Transverse colon (tissue), 4 donors: ENCODE results near the gene OMP. TPM values are rescaled to one million over a fixed set of nuclear protein-coding genes. Genes with fewer than 3 reads are reported as not detected.

ENCODE experiments used
- DNase-seq: peaks from one replicate; pipeline ENCODE4 v3.0.0-alpha.2; 2019
- H3K27ac ChIP-seq, 4 donors: fragments of 200-600 bp; sonication (generic); 2 replicates each; pipeline ENCODE4 v1.5.1; 2016 to 2018; ENCODE audit warnings: inconsistent platforms in 4 of 4
- H3K27me3 ChIP-seq: fragments of 200-600 bp; sonication (generic); 2 replicates; pipeline ENCODE4 v1.5.1; 2017; ENCODE audit warnings: inconsistent platforms
- H3K36me3 ChIP-seq, 4 donors: fragments of 200-600 bp; sonication (generic); 2 replicates each; pipeline ENCODE4 v1.5.1; 2017 to 2019; ENCODE audit warnings: inconsistent platforms in 4 of 4
- H3K4me1 ChIP-seq, 4 donors: fragments of 200-600 bp; sonication (generic); 2 replicates each; pipeline ENCODE4 v1.5.1; 2017 to 2020; ENCODE audit warnings: inconsistent platforms in 4 of 4
- H3K4me3 ChIP-seq, 4 donors: fragments of 200-600 bp; sonication (generic); 1 replicate in 1 of 4; 2 replicates in 3 of 4; pipeline versions ENCODE4 v1.5.1 to v1.6.1; 2017 to 2019; ENCODE audit warnings: inconsistent platforms in 4 of 4
- H3K9me3 ChIP-seq, 2 donors: fragments of 200-600 bp; sonication (generic); 2 replicates each; pipeline ENCODE4 v1.5.1; 2017 to 2019; ENCODE audit warnings: inconsistent platforms in 2 of 2
- CTCF ChIP-seq, 5 experiments: fragments of 200-600 bp in 3 of 5; fragments of 450-650 bp in 2 of 5; sonication (generic) in 3 of 5; IDR thresholded peaks; 1 replicate in 2 of 5; 2 replicates in 3 of 5; pipeline ENCODE4 v1.5.1; 2016 to 2017; ENCODE audit warnings: antibody characterized with exemption in 5 of 5, inconsistent platforms in 3 of 5, mild to moderate bottlenecking in 2 of 5, moderate library complexity in 1 of 5
- EP300 ChIP-seq: sonication (generic); formaldehyde crosslinking; IDR thresholded peaks from one replicate; pipeline ENCODE4 v1.6.1; 2017; ENCODE audit warnings: antibody characterized with exemption, low read depth
- POLR2A ChIP-seq: fragments of 450-650 bp; IDR thresholded peaks from one replicate; pipeline ENCODE4 v1.6.1; 2016; ENCODE audit warnings: antibody characterized with exemption, mild to moderate bottlenecking, moderate library complexity
- POLR2AphosphoS5 ChIP-seq, 3 donors: sonication (generic); formaldehyde crosslinking; IDR thresholded peaks; one replicate each; pipeline ENCODE4 v1.6.1; 2016; ENCODE audit warnings: antibody characterized with exemption in 3 of 3
- WGBS, 2 donors: methylation state at CpG; one replicate each; pipeline ENCODE4 v1.1.5; 2018; ENCODE audit warnings: low coverage in 1 of 2; 5-methylcytosine and 5-hydroxymethylcytosine counted together
- in situ Hi-C, 4 donors: fragments of 200-750 bp; cut with MboI; loops; one replicate each; pipeline versions ENCODE4 v1.15.0 to v1.15.1; 2017; ENCODE audit warnings: low sequenced_read_pairs in 3 of 4, low pct_ligation_motif_present in 1 of 4, low pct_unique_long_range_greater_than_20kb in 1 of 4
- intact Hi-C: fragments of 100-400 bp; cut with DNase I; formaldehyde crosslinking; loops from one replicate; pipeline ENCODE4 v1.15.1; 2023; ENCODE audit warnings: low total_unique reads
- total RNA-seq, 4 donors: library from RNA; depleted of rRNA; stranded (reverse); fragments of >200 nt; gene quantifications; one replicate each; pipeline ENCODE4 v1.1.0, GENCODE V29; 2016

OMP gene
- total RNA-seq, 4 donors from 2014 or later: 16.0 to 126 (median 49.4) TPM

GRCh38 chr11:77137421-77137820 is 34.8 kb downstream of the OMP start:
- intact Hi-C loops (loop anchor here (10.0 kb wide), 1 partner anchor 417 kb away; no protein-coding TSS in a partner anchor), in situ Hi-C loops (loop anchor here in 1 of 4 donors (10.0 kb wide), 1 partner anchor 47 kb away; no protein-coding TSS in a partner anchor)
- no peak for TF ChIP-seq CTCF (IDR thresholded peaks at IDR 0.05)
- TF ChIP-seq EP300: no peak
- TF ChIP-seq POLR2AphosphoS5 (IDR thresholded peaks at IDR 0.05): no peak
- no peak for TF ChIP-seq POLR2A
- peaks cover 9% of the 10 kb centered on the region for H3K27me3 ChIP-seq
- no peak overlapping the region for H3K27ac ChIP-seq
- H3K4me1 ChIP-seq: peaks cover 0 to 13% (median 0%) of the 10 kb centered on the region in 4 donors
- WGBS, 2 donors: 86 to 87% methylated on average over 5 to 11 of the region's 11 CpGs
- H3K9me3 ChIP-seq: no peaks in the 10 kb centered on the region
- no peak overlapping the region for H3K4me3 ChIP-seq
- H3K36me3 ChIP-seq: no peaks in the 10 kb centered on the region
- no peak for DNase-seq

GRCh38 chr11:77138106-77138649 is 35.5 kb downstream of the OMP start:
- no peaks in the 10 kb centered on the region for H3K36me3 ChIP-seq
- no peak overlapping the region for H3K4me3 ChIP-seq
- in situ Hi-C loops (loop anchor here in 1 of 4 donors (10.0 kb wide), 1 partner anchor 47 kb away; no protein-coding TSS in a partner anchor), intact Hi-C loops (loop anchor here (10.0 kb wide), 1 partner anchor 417 kb away; no protein-coding TSS in a partner anchor)
- peaks cover 0 to 13% (median 0%) of the 10 kb centered on the region in 4 donors for H3K4me1 ChIP-seq
- no peak overlapping the region for H3K27ac ChIP-seq
- no peak for DNase-seq
- WGBS, 2 donors: 83% methylated on average over 45 of the region's 55 CpGs; no CpG with 5 or more reads in 1 of the 2 donors
- TF ChIP-seq EP300: no peak
- TF ChIP-seq POLR2AphosphoS5 (IDR thresholded peaks at IDR 0.05): no peak
- no peak for TF ChIP-seq CTCF (IDR thresholded peaks at IDR 0.05)
- TF ChIP-seq POLR2A: no peak
- H3K27me3 ChIP-seq: peaks cover 9% of the 10 kb centered on the region
- no peaks in the 10 kb centered on the region for H3K9me3 ChIP-seq

GRCh38 chr11:77139201-77139600 is 36.6 kb downstream of the OMP start:
- no peak overlapping the region for H3K4me3 ChIP-seq
- H3K36me3 ChIP-seq: no peaks in the 10 kb centered on the region
- 87 to 96% methylated on average over 3 to 8 of the region's 8 CpGs for WGBS, 2 donors
- H3K4me1 ChIP-seq: peaks cover 0 to 13% (median 0%) of the 10 kb centered on the region in 4 donors
- intact Hi-C loops: loop anchor here (10.0 kb wide), 1 partner anchor 416 kb away; no protein-coding TSS in a partner anchor
- DNase-seq: no peak
- H3K27ac ChIP-seq: no peak overlapping the region
- H3K9me3 ChIP-seq: no peaks in the 10 kb centered on the region
- no peak for TF ChIP-seq EP300
- TF ChIP-seq POLR2AphosphoS5 (IDR thresholded peaks at IDR 0.05): no peak
- no peak for TF ChIP-seq CTCF (IDR thresholded peaks at IDR 0.05)
- no peak for TF ChIP-seq POLR2A
- peaks cover 9% of the 10 kb centered on the region for H3K27me3 ChIP-seq
- in situ Hi-C loops: loop anchor here in 1 of 4 donors (10.0 kb wide), 1 partner anchor 46 kb away; no protein-coding TSS in a partner anchor

- H3K36me3 ChIP-seq: no peaks in the 10 kb centered on the region
- H3K4me3 ChIP-seq: no peak overlapping the region
- no peaks in the 10 kb centered on the region for H3K9me3 ChIP-seq
- in situ Hi-C loops: no loop called here
- H3K27ac ChIP-seq: peak overlapping the region in 3 of 4 donors; percentile 1 to 26 (median 17)
- H3K4me1 ChIP-seq: peaks cover 0 to 24% (median 2%) of the 10 kb centered on the region in 4 donors
- TF ChIP-seq EP300 (no peak), POLR2A (no peak), CTCF (IDR thresholded peaks at IDR 0.05) (no peak), POLR2AphosphoS5 (IDR thresholded peaks at IDR 0.05) (no peak)
- intact Hi-C loops: no loop called here
- WGBS, 2 donors: 68% methylated on average over 8 of the region's 8 CpGs; no CpG with 5 or more reads in 1 of the 2 donors
- no peak for DNase-seq
- peaks cover 9% of the 10 kb centered on the region for H3K27me3 ChIP-seq
Observed at GRCh38 chr11:77140231-77140851, 37.7 kb downstream of the OMP start.
